ENCODE data around the gene SIRT1.
"Not testable (repeated sequence)": the region's sequence is repeated elsewhere in the genome, so short reads cannot be mapped to it uniquely, and the experiment has no call there.

The SIRT1 gene

DNA sequence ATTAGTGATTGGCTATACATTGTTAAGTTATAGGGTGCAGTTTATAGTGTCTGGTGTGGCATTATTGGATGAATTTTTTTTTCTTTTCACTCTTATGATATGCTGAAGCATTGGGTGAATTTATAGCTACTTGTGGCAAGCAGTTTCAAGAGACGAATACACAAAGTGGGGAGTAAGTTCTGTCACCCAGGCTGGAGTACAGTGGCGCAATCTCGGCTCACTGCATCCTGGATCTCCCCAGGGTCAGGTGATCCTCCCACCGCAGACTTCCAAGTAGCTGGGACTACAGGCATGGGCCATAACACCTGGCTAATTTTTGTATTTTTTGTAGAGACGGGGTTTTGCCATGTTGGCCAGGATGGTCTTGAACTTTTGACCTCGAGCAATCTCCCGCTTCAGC lies 6.3 kb upstream of the SIRT1 start:
- DNase-seq, result no peak

GRCh38 chr10:67883710-67884312 lies 645 bp upstream of the SIRT1 start:
- no peak for DNase-seq

DNA sequence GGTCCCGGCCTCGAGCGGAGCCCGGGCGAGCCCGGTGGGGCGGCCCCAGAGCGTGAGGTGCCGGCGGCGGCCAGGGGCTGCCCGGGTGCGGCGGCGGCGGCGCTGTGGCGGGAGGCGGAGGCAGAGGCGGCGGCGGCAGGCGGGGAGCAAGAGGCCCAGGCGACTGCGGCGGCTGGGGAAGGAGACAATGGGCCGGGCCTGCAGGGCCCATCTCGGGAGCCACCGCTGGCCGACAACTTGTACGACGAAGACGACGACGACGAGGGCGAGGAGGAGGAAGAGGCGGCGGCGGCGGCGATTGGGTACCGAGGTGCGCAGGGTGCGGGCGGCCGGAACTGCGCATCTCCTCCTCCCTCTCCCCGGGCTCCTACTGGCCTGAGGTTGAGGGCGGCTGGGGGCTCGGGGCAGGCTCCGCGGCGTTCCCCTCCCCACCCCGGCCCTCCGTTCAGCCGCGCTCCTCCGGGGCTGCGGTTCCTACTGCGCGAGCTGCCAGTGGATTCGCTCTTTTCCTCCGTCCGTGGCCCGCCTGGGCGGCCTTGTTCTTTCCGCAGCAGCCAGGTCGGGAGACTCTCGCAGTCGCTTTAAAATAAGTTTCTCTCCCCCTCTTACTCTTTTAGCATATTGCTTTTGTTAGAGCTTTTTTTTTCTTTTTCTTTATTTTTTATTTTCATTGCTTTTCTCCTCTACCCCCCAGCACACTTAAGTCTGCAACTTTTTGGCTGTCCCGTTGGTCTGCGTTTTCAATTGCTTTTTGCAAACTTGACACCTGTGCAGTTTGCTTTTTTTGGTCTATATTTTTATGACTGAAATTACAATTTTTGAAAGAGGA lies 600 bp downstream of the SIRT1 start:
- DNase-seq, result peak; percentile 72

DNA sequence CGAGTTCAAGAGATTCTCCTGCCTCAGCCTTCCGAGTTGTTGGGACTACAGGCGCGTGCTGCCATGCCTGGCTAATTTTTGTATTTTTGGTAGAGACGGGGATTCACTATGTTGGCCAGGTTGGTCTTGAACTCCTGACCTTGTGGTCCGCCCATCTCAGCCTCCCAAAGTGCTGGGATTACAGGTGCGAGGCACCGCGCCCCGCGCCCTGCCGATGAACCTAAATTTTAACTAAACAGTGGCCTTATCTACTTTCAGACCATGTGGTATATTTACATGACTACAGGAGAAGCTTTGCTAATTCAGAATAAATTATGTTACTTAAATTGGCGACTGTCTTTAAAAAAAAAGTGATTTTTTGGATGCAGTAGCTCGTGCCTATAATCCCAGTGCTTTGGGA lies 9.2 kb downstream of the SIRT1 start:
- DNase-seq, result no peak

- DNase-seq, result no peak
These were observed 19.1 kb downstream of the SIRT1 start for GRCh38 chr10:67903581-67903980.

- no peak for DNase-seq
These were observed 28.0 kb downstream of the SIRT1 start for GRCh38 chr10:67912331-67912946.

- no peak for DNase-seq
These were observed 30.4 kb downstream of the SIRT1 start for GRCh38 chr10:67914777-67915340.

DNA sequence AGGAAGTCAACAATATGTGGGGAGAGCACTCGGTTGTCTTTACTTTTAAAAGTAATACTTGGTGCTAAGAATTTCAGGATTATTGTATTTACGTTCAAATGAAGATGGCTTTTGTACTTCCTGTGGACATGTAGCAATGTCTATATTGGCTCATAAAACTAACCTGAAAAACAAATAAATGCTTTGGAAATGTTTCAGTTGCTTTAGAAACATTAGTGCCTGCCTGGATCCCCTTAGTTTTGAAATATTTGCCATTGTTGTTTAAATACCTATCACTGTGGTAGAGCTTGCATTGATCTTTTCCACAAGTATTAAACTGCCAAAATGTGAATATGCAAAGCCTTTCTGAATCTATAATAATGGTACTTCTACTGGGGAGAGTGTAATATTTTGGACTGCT lies 32.7 kb downstream of the SIRT1 start:
- no peak for DNase-seq

GRCh38 chr10:67917679-67918078 lies 33.2 kb downstream of the SIRT1 start:
- no peak for DNase-seq

- no peak for DNase-seq
These were observed 36.6 kb downstream of the SIRT1 start for GRCh38 chr10:67921065-67921464.

DNA sequence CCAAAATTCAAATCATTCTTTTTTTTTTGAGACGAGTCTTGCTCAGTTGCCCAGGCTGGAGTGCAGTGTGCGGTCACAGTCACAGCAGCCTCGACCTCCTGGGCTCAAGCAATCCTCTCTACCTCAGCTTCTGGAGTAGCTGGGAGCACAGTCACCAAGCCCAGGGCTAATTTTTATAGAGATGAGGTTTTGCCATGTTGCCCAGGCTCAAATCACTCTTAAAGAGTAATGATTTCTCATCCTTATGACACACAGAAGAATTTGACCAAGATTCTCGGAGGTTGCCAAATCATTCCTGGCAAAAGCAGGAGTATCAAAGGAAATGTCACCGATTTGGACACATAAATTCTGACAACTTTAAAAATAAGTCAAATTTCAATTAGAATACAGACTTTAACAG lies 39.1 kb downstream of the SIRT1 start:
- DNase-seq, result no peak

- no peak for DNase-seq
These were observed 39.7 kb downstream of the SIRT1 start for GRCh38 chr10:67924136-67924535.

DNA sequence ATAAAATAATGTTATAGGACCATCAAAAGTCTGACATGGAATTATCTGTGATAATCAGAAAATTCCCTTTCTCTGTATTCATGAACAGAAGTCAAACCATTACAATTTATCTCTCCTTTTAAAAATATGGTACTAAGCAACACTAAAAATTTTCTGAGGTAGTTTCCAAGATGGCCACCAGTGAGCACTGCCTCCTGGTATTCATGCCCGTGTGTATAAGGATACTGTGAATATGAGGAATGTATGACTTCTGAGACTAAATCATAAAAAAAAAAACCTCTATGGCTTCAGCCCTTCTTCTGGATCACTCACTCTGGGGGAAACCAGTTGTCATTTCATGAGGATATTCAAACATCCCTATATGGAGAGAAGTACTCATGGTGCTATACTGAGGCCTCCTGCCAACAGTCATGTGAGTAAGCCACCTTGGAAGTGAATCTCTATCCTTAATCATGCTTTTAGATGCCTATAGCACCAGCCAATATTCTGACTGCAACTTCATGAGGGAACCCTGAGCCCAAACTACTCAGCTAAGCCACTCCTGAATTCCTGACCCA lies 41.1 kb downstream of the SIRT1 start:
- DNase-seq, result no peak

- DNase-seq, result no peak
These were observed 42.5 kb downstream of the SIRT1 start for GRCh38 chr10:67926951-67927350.

- no peak for DNase-seq
These were observed 48.7 kb downstream of the SIRT1 start for GRCh38 chr10:67933199-67933598.

GRCh38 chr10:67934336-67934735 lies 49.9 kb downstream of the SIRT1 start:
- no peak for DNase-seq

GRCh38 chr10:67935223-67935622 lies 50.8 kb downstream of the SIRT1 start:
- DNase-seq, result no peak

DNA sequence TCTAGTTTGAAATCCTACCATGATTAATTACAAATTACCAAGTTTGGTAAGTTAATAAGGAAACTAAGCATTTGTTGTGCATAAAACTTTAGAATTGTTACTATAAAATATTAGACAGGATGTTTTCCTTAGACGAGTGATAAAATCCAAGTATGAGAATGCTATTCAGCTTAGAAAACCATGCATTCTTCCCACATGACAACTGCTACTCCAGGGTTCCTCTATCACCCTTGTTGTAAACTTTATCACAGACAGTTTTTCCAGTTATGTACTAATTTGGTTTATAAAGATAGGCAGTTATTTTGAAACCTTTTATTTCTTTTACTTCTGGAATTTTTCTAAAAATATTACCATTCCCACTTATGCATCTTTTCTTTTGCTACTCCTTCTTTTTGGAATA lies 52.0 kb downstream of the SIRT1 start:
- no peak for DNase-seq

DNA sequence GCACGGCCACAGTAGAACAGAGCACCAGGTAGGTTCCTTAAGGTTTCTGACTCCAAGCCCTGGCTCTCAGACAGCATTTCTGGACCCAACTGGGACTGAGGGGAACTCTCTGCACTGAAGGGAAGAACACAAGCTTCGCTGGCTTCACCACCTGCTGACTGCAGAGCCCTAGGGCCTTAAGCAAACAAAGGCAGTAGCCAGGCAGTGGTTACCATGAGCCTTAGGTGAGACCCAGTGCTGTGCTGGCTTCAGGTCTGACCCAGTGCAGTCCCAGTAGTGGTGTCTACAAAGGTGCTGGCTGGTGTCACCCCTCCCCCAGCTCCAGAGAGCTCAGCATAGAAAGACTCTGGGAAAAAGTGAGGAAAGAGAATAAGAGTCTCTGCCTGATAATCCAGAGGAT lies 59.5 kb downstream of the SIRT1 start:
- DNase-seq, result no peak

DNA sequence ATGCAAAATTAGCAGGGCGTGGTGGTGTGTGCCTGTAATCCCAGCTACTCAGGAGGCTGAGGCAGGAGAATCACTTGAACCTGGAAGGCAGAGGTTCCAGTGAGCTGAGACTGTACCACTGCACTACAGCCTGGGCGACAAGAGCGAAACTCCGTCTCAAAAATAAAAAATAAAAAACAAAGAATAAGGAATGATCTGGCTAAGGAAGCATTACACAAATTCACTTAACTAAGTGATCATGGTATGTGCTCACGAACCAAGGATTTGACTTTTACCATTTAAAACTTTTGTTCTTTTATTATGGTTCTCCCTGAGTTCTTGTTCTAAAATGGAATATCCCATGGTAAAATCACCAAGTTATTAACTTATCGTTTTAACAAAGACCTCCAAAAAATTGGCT lies 71.2 kb downstream of the SIRT1 start:
- no peak for DNase-seq

DNA sequence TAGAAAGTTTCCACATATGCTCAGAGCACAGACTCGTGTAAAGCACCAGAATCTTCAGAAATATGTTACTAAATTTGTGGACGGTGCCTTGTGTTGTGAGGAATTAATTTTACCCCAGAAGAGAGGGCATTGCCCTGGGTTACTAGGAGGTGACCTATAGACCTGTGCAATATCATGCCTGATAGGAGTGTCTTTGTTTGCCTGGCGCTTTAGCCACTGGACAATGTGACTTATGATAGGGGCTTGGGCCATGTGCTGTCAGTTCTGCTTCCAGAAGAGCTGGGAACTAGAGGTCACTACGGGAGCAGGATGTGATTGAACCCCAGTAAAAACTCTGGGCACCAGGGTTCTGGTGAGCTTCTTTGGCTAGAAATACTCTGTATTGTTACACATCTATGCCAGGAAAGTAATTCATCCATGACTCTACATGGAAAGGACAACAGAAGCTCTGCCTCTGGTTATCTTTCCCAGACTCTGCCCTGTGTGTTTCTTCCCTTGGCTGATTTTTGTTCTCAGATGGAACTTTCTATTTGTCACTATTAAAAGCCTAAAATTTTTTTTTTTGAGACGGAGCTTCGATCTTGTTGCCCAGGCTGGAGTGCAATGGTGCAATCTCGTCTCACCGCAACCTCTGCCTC lies 75.5 kb downstream of the SIRT1 start:
- no peak for DNase-seq

DNA sequence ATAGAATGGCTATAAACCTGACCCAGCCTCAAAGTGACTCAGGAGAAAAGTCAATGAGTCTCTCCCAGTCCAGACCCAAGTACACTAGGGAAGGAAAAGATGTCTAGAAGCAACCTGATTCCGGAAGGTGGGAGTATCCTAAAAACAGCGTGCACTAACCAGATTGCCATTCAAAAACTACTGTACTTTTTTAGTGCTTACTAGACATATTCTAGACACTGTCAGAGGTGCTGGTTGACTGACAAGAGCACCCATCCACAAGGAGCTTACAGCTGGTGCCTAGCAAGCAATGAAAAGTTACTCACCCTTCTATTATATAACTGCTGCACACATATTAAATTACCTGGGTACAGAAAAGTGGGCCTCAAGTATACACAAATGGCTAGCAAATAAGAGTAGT lies 81.0 kb downstream of the SIRT1 start:
- no peak for DNase-seq

DNA sequence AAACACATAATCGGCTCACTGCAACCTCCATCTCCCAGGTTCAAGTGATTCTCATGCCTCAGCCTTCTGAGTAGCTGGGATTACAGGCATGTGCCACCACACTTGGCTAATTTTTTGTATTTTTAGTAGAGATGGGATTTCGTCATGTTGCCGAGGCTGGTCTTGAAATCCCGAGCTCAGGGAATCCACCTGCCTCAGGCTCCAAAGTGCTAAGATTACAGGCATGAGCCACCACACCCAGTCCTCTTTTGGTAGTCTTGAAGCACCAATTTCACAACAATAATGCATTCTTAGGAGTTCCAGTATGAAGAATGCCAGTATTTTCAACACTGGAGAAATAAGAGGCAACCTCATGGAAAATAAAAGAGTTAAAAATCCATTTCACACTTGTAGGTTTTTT lies 81.6 kb downstream of the SIRT1 start:
- DNase-seq, result not testable (repeated sequence)

Measured in RPMI8226 (cell line).